HG03039 (cell line): ENCODE results near the gene TNPO3.

Experiments used
- ATAC-seq: cut with Tn5 transposase; IDR thresholded peaks from one replicate; pipeline ENCODE4 v1.9.1; 2021; ENCODE audit warnings: mild to moderate bottlenecking, moderate library complexity; ENCODE audit not compliant: unreplicated experiment

TNPO3 gene

DNA sequence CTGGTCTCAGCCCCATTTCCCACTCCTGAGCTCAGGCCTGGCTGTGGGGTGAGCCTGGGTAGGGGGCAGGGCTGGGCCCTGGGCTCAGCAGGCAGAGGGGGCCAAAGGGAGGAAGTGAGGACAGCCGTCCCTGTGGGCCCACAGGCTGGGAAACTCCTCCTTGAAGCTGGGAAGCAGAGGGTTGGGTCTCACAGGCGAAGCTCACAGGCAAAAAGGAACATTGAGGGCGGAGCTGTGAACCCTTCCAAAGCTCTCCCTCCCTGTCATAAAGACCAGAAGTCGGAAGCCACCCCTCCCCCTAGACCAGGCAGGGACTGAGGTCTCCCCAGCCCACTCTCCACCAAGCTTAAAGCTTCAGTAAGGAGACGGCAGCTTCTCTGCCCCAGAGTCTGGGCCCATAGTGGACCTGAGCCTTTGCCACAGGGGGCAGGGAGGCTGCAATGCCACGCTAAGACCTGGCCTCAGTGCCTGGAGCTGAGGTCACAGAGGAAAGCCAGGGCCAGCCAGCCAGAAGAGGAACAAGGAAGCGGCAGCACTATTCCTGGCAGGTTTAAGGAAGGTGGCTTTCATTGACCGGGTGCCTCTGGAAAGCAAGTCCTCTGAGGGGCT, 143.4 kb downstream of the TNPO3 start:
- ATAC-seq, result no peak

DNA sequence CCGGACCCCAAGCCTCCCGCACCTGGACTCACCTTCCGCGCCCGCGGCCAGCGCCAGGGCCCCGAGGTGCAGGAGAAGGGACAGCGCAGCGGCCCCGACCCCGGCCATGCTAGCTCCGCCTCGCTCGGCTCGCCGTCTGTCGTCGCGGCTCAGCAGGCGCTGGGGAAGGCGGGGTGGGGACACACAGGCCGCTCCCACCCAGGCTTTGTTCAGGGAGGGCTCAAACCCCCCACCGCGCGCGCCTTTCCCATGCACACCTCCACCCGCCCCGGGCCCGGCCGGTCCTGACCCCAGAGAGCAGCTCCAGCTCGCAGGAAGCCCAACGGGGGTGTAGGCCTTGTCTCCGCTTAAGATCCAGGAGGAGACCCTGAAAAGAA, 144.4 kb downstream of the TNPO3 start, which contains the start of gene KCP:
Gene KCP (minus strand): TSS at position 141 of the 377 bp plus-strand sequence. CDS start 33 bp downstream, at position 108.
- ATAC-seq, result no peak

DNA sequence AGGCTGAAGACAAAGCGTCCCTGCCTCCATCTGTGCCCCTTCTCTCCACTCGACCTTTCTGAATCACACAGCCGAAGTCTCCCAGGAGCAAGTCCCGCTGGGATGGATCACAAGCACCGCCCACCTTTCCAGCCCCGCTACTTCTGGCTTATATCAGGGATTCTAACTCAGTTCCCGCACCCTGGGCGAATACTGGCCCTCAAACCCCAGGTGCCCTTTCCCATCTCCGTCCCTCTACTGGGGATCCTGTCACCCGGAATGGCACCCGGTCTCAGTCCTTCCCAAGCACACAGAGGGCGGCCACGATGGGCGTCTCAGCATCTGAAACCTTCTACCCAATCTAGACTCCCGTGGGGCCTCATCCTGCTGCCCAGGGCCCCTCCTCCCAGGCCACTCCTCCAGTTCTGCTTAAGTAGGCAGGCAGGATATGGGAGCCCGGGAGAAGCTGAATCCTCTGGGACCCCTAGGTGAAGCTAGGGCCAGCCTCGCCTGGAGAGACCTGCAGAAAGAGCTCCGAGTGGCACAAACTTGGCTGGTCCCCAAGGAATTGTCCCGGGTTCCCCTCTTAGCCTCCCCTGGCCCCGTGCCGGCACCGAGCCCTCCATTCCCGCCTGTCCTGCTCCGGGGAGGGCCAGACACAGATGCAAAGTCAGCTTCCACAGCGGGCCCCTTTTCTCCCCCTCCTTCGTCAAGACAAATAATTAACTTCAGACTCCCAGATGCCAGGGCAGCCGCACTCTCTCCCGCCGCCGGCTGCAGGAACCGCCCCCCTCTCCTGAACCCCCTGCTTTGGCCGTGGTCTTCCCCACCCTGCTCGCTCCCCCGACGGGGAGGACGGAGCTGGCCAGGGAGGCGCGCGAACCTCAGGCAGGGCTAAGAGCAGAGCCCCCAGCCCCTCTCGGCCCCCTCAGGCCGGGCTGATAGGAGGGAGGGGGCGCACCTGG, 145.0 kb downstream of the TNPO3 start:
- no peak for ATAC-seq

DNA sequence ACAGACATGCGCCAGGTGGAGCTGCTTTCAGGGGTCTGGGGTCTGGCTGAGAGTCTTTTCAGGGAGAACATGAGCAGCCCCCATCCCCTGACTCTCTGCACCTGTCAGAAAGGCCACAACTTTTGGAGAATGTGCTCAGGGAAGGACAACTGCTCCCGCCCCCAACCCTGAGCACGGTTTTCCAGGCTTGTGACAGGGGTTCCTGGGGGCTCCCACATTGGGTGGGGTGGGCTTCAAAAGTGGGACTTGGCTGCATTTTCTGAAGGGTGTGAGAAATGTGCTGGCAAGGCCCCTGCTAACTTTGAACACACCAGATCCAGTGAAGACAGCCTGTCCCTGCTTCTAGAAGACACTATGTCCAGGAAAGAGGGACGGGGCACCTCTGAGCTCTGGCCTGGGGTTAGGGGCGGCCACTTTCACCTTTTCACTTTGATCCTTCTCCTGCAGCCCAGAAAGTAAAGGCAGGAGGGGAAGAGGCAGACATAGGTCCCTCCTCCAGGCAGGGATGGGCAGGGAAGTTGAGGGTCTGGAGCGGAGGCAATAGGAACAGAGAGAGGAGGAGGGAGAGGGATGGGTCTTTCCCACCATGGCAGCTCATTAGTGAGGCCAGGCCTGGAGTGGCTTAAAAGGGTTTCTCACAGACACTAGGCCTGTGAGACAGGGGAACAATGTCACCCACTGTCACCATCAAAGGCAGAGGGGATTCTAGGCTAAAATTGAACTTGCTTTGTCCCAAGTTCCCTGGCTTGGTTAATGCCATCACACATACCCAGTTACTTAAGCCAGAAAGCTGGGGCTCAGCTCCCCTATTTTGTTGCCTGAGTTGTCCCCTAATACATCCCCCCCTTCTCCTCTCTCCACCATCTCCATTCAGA, 145.9 kb downstream of the TNPO3 start:
- no peak for ATAC-seq

DNA sequence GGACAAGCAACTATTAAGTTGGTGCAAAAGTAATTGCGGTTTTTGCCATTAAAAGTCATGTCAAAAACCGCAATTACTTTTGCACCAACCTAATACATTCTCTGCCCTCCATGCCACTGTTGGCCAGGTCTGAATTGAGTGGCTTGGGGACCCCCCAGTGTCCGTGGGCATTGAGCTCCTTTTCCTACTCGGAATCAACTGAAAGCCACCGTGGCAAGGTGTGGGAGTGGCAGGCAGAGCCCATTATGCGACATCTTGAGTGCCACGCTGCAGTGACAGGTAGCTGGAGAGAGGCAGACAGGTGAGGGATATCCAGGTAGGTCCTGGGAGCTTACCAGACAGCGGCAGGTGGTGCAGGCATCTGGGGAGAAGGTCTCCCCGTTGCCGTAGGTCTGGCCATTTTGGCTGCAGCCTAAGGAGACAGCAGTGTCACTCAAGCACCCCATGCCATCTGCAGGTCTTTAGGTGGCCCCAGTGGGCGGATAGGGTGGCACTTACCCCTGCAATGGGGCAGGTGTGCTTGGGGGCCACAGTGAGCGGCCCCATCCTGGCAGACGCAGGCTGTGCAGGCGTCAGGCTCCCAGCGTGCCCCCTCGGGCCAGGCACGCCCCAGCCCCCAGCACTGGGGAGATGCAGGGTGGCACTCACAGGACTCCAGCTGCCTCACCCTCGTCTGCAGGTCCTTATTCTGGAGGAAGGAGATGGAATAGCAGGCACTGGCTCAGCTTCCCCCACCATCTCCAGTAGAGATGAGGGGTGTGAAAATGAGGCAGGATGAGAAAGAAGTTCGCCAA, 147.9 kb downstream of the TNPO3 start:
- no peak for ATAC-seq

DNA sequence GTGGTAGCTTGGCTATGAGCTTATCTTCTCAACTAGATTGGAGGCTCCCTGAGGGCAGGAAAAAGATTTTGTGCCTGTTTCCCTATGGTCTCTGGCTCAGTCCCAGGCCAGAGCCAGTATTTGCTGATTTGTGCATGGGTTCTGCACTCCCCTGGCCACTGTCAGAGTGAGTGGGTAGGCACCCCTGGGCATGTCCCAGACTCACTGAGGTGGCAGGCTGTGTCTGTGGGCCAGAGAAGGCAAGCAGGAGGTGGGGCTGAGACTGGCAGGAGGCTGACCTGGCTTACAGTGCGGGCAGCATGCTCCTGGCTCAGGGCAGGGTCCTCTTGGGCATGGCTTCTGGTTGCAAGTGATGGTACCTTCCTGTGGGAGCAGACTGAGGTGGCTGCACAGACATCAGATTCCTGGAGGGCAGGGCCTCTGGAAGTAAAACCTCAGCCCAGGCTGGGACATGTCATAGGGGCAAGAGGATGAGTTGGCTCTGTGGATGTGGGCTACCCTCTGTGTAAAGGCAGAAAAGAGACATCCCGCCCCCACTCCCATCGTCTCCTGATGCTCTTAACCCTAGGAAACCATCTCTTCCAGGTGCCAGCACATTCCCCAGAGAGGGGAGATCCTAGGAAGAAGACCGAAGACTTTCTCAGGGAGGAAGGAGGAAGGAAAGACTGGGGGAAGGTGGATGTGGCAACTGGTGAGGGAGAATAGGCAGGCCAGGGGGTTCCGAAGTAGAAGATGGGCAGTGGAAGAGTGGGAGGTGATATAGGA, 148.7 kb downstream of the TNPO3 start:
- no peak for ATAC-seq

DNA sequence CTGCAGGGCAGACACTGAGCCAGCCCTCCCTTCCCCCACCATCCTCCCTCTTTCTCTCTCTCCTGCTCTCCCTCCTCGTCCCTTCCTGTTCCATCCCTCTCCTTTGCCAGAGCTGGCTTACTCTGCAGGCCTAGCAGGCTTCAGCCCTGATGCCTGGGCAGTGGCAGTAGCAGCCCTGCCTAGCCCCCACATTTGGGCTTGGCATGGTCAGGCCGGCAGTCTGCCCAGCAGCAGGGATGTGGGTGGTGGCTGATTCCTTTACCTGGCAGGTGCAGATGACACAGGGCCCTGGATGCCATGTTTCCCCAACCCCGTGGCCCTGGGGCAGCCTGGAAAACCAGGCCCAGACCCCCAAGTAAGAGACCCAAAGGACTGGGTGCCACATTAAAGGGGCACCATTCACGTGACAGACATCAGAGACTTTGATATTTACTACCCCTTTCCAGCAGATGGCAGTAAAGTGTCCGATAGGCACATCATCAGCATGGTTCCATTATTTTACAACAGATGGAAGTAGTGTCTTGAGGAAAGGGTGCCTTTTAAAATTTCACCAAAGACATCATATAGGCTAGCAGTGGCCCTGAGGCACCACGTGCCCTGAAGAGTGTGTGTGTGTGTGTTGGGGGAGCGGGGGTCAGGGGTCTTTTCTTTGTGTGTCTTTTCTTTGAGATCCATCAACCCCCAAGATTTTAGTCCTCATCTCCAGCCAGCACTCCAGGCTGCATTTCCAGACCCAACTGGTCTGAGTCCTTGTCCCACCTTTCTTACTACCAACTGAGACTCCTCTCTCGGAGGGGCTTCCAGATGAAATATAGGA, 150.3 kb downstream of the TNPO3 start:
- no peak for ATAC-seq
